Neural cell (in vitro differentiated cells): ENCODE measurements around the gene RYR3.

ENCODE experiments used
- EZH2 ChIP-seq: fragments of 200-600, 300-800 bp; shearing (Covaris generic), sonication (generic); IDR thresholded peaks from 2 replicates; pipeline ENCODE4 v1.6.1; 2014; ENCODE audit warnings: antibody characterized with exemption, low read length, borderline replicate concordance, mild to moderate bottlenecking; ENCODE audit not compliant: insufficient read depth, poor library complexity, severe bottlenecking
- POLR2AphosphoS5 ChIP-seq: IDR thresholded peaks from 2 replicates; pipeline ENCODE4 v1.6.1; 2012
- SMC3 ChIP-seq: fragments of 450-650 bp; conservative IDR thresholded peaks from 2 replicates; pipeline ENCODE4 v1.6.1; 2014; ENCODE audit warnings: antibody characterized with exemption, mild to moderate bottlenecking, moderate library complexity; ENCODE audit not compliant: poor library complexity
- TAF1 ChIP-seq: IDR thresholded peaks from 2 replicates; pipeline ENCODE4 v1.6.1; 2012; ENCODE audit warnings: low read depth
- TF ChIP-seq, protein P1 (sequence below): fragments of 450-650 bp; IDR thresholded peaks from 2 replicates; pipeline ENCODE4 v1.5.1; 2014; ENCODE audit warnings: antibody characterized with exemption, mild to moderate bottlenecking, moderate library complexity; ENCODE audit not compliant: poor library complexity, severe bottlenecking

DNA sequence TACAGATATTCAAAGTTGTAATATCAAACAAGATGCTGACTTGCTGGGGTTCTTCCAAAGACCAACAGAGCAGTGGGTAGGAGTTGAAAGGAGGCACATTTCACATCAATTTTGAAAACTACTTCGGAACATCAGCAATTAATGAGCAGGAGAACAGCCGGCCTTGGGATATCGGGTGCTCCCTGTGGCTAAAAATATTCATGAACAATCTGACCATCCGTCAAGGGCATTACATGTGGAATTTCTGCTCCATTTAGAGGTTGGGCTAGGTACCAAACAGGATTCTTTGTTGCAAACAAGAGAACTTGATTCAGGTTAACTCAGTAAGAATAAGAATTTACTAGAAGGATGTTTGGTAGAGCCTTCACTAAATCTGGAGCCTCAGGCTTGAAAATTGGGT, 223.9 kb downstream of the RYR3 start:
- no peak for TF ChIP-seq SMC3
- TF ChIP-seq EZH2, result no peak
- TF ChIP-seq, protein P1, sequence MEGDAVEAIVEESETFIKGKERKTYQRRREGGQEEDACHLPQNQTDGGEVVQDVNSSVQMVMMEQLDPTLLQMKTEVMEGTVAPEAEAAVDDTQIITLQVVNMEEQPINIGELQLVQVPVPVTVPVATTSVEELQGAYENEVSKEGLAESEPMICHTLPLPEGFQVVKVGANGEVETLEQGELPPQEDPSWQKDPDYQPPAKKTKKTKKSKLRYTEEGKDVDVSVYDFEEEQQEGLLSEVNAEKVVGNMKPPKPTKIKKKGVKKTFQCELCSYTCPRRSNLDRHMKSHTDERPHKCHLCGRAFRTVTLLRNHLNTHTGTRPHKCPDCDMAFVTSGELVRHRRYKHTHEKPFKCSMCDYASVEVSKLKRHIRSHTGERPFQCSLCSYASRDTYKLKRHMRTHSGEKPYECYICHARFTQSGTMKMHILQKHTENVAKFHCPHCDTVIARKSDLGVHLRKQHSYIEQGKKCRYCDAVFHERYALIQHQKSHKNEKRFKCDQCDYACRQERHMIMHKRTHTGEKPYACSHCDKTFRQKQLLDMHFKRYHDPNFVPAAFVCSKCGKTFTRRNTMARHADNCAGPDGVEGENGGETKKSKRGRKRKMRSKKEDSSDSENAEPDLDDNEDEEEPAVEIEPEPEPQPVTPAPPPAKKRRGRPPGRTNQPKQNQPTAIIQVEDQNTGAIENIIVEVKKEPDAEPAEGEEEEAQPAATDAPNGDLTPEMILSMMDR, result no peak
- no peak for TF ChIP-seq POLR2AphosphoS5
- TF ChIP-seq TAF1, result no peak
